Loucy (cell line): Measurements from ENCODE around the gene SRGAP1.

Experiments used
- H2AFZ ChIP-seq: fragments of 200-600 bp; sonication (generic); 2 replicates; pipeline ENCODE4 v1.6.0; 2016; ENCODE audit warnings: antibody characterized with exemption, mild to moderate bottlenecking, low read length, moderate library complexity
- H3F3A ChIP-seq: fragments of 200-600 bp; 2 replicates; pipeline ENCODE4 v1.6.0; 2016; ENCODE audit warnings: antibody characterized with exemption, low read depth, mild to moderate bottlenecking
- H3K27me3 ChIP-seq: fragments of 200-600 bp; sonication (generic); 2 replicates; pipeline ENCODE4 v1.6.1; 2014; ENCODE audit warnings: low read length, mild to moderate bottlenecking; ENCODE audit not compliant: insufficient read depth, poor library complexity, severe bottlenecking
- H3K36me3 ChIP-seq: fragments of 200-600 bp; sonication (generic); 2 replicates; pipeline ENCODE4 v1.6.1; 2016; ENCODE audit warnings: low read length; ENCODE audit not compliant: insufficient read depth
- H3K4me1 ChIP-seq: fragments of 200-600 bp; sonication (generic); 2 replicates; pipeline ENCODE4 v1.5.1; 2014; ENCODE audit warnings: low read length, mild to moderate bottlenecking; ENCODE audit not compliant: insufficient read depth, poor library complexity, severe bottlenecking
- H3K4me2 ChIP-seq: fragments of 200-600 bp; sonication (generic); 2 replicates; pipeline ENCODE4 v1.6.0; 2014; ENCODE audit warnings: antibody characterized with exemption, low read length, low read depth, mild to moderate bottlenecking; ENCODE audit not compliant: poor library complexity, severe bottlenecking
- H3K4me3 ChIP-seq: fragments of 200-600 bp; sonication (generic); 2 replicates; pipeline ENCODE4 v1.5.1; 2014; ENCODE audit warnings: low read length, mild to moderate bottlenecking, mixed read lengths; ENCODE audit not compliant: poor library complexity, severe bottlenecking
- H3K79me2 ChIP-seq: fragments of 200-600 bp; sonication (generic); 2 replicates; pipeline ENCODE4 v1.6.1; 2014; ENCODE audit warnings: low read length; ENCODE audit not compliant: insufficient read depth
- H3K9ac ChIP-seq: fragments of 200-600 bp; sonication (generic); 2 replicates; pipeline ENCODE4 v1.6.0; 2014; ENCODE audit warnings: mild to moderate bottlenecking, low read depth, low read length, moderate library complexity; ENCODE audit not compliant: poor library complexity, severe bottlenecking
- H3K9me2 ChIP-seq: fragments of 200-600 bp; sonication (generic); replicated peaks from 2 replicates; pipeline ENCODE4 v1.6.1; 2016; ENCODE audit warnings: low read depth, low read length, mixed read lengths
- H3K9me3 ChIP-seq: fragments of 200-600 bp; sonication (generic); 2 replicates; pipeline ENCODE4 v1.6.1; 2014; ENCODE audit warnings: mild to moderate bottlenecking, antibody characterized with exemption, low read length, low read depth; ENCODE audit not compliant: insufficient read depth
- H4K20me1 ChIP-seq: fragments of 200-600 bp; sonication (generic); 2 replicates; pipeline ENCODE4 v1.6.0; 2014; ENCODE audit warnings: antibody characterized with exemption, low read length, mild to moderate bottlenecking; ENCODE audit not compliant: insufficient read depth, poor library complexity, severe bottlenecking
- CTCF ChIP-seq: fragments of 200-600 bp; sonication (generic); conservative IDR thresholded peaks from 2 replicates; pipeline ENCODE4 v1.5.1; 2014; ENCODE audit warnings: mild to moderate bottlenecking, antibody characterized with exemption, low read length
- EZH2phosphoT487 ChIP-seq: fragments of 200-600 bp; IDR thresholded peaks from 2 replicates; pipeline ENCODE4 v1.6.1; 2018; ENCODE audit warnings: antibody characterized with exemption, mild to moderate bottlenecking, moderate library complexity, borderline replicate concordance

SRGAP1 gene

GRCh38 chr12:63816031-63816430, 28.5 kb upstream of the SRGAP1 start:
- no peaks in the 10 kb centered on the region for H3K27me3 ChIP-seq
- no peaks in the 10 kb centered on the region for H3K79me2 ChIP-seq
- no peaks in the 10 kb centered on the region for H3K36me3 ChIP-seq
- H3K4me2 ChIP-seq, result no peak overlapping the region
- H3F3A ChIP-seq, result no peaks in the 10 kb centered on the region
- no peak overlapping the region for H3K9ac ChIP-seq
- no peak overlapping the region for H3K4me3 ChIP-seq
- H3K9me2 ChIP-seq, result no peaks in the 10 kb centered on the region
- peaks cover 20% of the 10 kb centered on the region for H3K4me1 ChIP-seq
- no peak overlapping the region for H2AFZ ChIP-seq
- no peaks in the 10 kb centered on the region for H3K9me3 ChIP-seq
- H4K20me1 ChIP-seq, result no peaks in the 10 kb centered on the region
- TF ChIP-seq EZH2phosphoT487 (no peak), CTCF (no peak)

- no peak overlapping the region for H3K4me2 ChIP-seq
- H4K20me1 ChIP-seq, result no peaks in the 10 kb centered on the region
- H3K27me3 ChIP-seq, result no peaks in the 10 kb centered on the region
- no peak overlapping the region for H3K4me3 ChIP-seq
- H3K9me2 ChIP-seq, result no peaks in the 10 kb centered on the region
- no peak for TF ChIP-seq CTCF
- no peak for TF ChIP-seq EZH2phosphoT487
- no peaks in the 10 kb centered on the region for H3K36me3 ChIP-seq
- H3K79me2 ChIP-seq, result no peaks in the 10 kb centered on the region
- H3K9me3 ChIP-seq, result no peaks in the 10 kb centered on the region
- H3K9ac ChIP-seq, result no peak overlapping the region
- H2AFZ ChIP-seq, result no peak overlapping the region
- no peaks in the 10 kb centered on the region for H3F3A ChIP-seq
- peaks cover 3% of the 10 kb centered on the region for H3K4me1 ChIP-seq
Observed at GRCh38 chr12:63820427-63820826, 24.1 kb upstream of the SRGAP1 start.

- Histone ChIP-seq H3K27me3 (no peaks in the 10 kb centered on the region), H3K9ac (no peak overlapping the region), H3K4me2 (no peak overlapping the region), H3F3A (no peaks in the 10 kb centered on the region), H3K9me3 (no peaks in the 10 kb centered on the region), H3K36me3 (no peaks in the 10 kb centered on the region), H3K4me3 (no peak overlapping the region), H4K20me1 (no peaks in the 10 kb centered on the region), H3K4me1 (no peaks in the 10 kb centered on the region), H3K9me2 (no peaks in the 10 kb centered on the region), H2AFZ (no peak overlapping the region), H3K79me2 (no peaks in the 10 kb centered on the region)
- no peak for TF ChIP-seq CTCF
- no peak for TF ChIP-seq EZH2phosphoT487
Observed at GRCh38 chr12:63821781-63822251, 22.7 kb upstream of the SRGAP1 start.
